Parathyroid adenoma (tissue), 2 donors: ENCODE data around the gene RABL2A.
"Not testable (repeated sequence)": the region's sequence is repeated elsewhere in the genome, so short reads cannot be mapped to it uniquely, and the experiment has no call there.

Experiments
- H2AFZ ChIP-seq: fragments of 300-600 bp; sonication (generic); one replicate; pipeline ENCODE4 v1.7.0; 2017; ENCODE audit warnings: antibody characterized with exemption, mild to moderate bottlenecking
- H3K27ac ChIP-seq: fragments of 300-600 bp; sonication (generic); one replicate; pipeline ENCODE4 v1.7.0; 2017
- H3K27me3 ChIP-seq: fragments of 300-600 bp; sonication (generic); one replicate; pipeline ENCODE4 v1.7.0; 2017; ENCODE audit warnings: low read length; ENCODE audit not compliant: control insufficient read depth, insufficient read depth
- H3K36me3 ChIP-seq: fragments of 300-600 bp; sonication (generic); one replicate; pipeline ENCODE4 v1.7.0; 2017; ENCODE audit warnings: low read length; ENCODE audit not compliant: control insufficient read depth, insufficient read depth
- H3K4me1 ChIP-seq: fragments of 300-600 bp; sonication (generic); one replicate; pipeline ENCODE4 v1.7.0; 2017; ENCODE audit warnings: control low read depth
- H3K4me2 ChIP-seq: fragments of 300-600 bp; sonication (generic); one replicate; pipeline ENCODE4 v1.7.0; 2017; ENCODE audit warnings: low read length
- H3K4me3 ChIP-seq: fragments of 300-600 bp; sonication (generic); one replicate; pipeline ENCODE4 v1.7.0; 2017; ENCODE audit warnings: low read depth, low read length
- H3K79me2 ChIP-seq: fragments of 300-600 bp; sonication (generic); one replicate; pipeline ENCODE4 v1.7.0; 2017; ENCODE audit warnings: control low read depth
- H3K9ac ChIP-seq: fragments of 300-600 bp; sonication (generic); one replicate; pipeline ENCODE4 v1.7.0; 2017; ENCODE audit warnings: mild to moderate bottlenecking
- H3K9me3 ChIP-seq: fragments of 300-600 bp; sonication (generic); one replicate; pipeline ENCODE4 v1.7.0; 2017; ENCODE audit warnings: low read length; ENCODE audit not compliant: control insufficient read depth
- CTCF ChIP-seq: fragments of 300-600 bp; sonication (generic); IDR thresholded peaks from one replicate; pipeline ENCODE4 v1.7.0; 2017; ENCODE audit warnings: antibody characterized with exemption, mild to moderate bottlenecking
- donor health status: primary hyperparathyroidism.

The RABL2A gene

GRCh38 chr2:113604085-113604477 is 23.0 kb upstream of the RABL2A start:
- H3K27ac ChIP-seq: peak overlapping the region; percentile 78
- not testable (repeated sequence) for H3K36me3 ChIP-seq, H3K79me2 ChIP-seq, H3K4me1 ChIP-seq, H3K9me3 ChIP-seq, H3K27me3 ChIP-seq, H3K9ac ChIP-seq
- H2AFZ ChIP-seq: peak overlapping the region; percentile 74
- H3K4me2 ChIP-seq: peak overlapping the region; percentile 42
- H3K4me3 ChIP-seq: peak overlapping the region; percentile 59
- peak; percentile 99 for TF ChIP-seq CTCF

GRCh38 chr2:113604661-113605060 is 22.4 kb upstream of the RABL2A start:
- H3K36me3 ChIP-seq, H3K4me2 ChIP-seq, H3K4me3 ChIP-seq, H3K9ac ChIP-seq, H3K27me3 ChIP-seq, H3K27ac ChIP-seq, H3K79me2 ChIP-seq, H3K9me3 ChIP-seq, H3K4me1 ChIP-seq: not testable (repeated sequence)
- peak overlapping the region; percentile 68 for H2AFZ ChIP-seq

GRCh38 chr2:113606036-113606435 is 21.0 kb upstream of the RABL2A start:
- not testable (repeated sequence) for H3K9me3 ChIP-seq

GRCh38 chr2:113609822-113610221 is 17.2 kb upstream of the RABL2A start:
- H3K79me2 ChIP-seq, H3K4me1 ChIP-seq, H3K27ac ChIP-seq, H3K4me2 ChIP-seq, H3K27me3 ChIP-seq, H3K9ac ChIP-seq, H3K4me3 ChIP-seq, H2AFZ ChIP-seq, H3K9me3 ChIP-seq, H3K36me3 ChIP-seq: not testable (repeated sequence)

More at GRCh38 chr2:113606036-113606435, 21.0 kb upstream of the RABL2A start:
- H2AFZ ChIP-seq, H3K4me2 ChIP-seq, H3K9ac ChIP-seq, H3K27me3 ChIP-seq, H3K36me3 ChIP-seq, H3K79me2 ChIP-seq, H3K4me1 ChIP-seq, H3K27ac ChIP-seq, H3K4me3 ChIP-seq: not testable (repeated sequence)

- H3K79me2 ChIP-seq, H3K4me1 ChIP-seq, H3K36me3 ChIP-seq, H3K4me3 ChIP-seq, H3K4me2 ChIP-seq, H2AFZ ChIP-seq, H3K27ac ChIP-seq, H3K9ac ChIP-seq, H3K27me3 ChIP-seq, H3K9me3 ChIP-seq: not testable (repeated sequence)
These were observed 6.1 kb upstream of the RABL2A start for GRCh38 chr2:113621002-113621401.

- H3K79me2 ChIP-seq, H3K4me2 ChIP-seq, H3K9ac ChIP-seq, H3K27me3 ChIP-seq, H3K36me3 ChIP-seq, H2AFZ ChIP-seq, H3K9me3 ChIP-seq, H3K4me1 ChIP-seq, H3K27ac ChIP-seq, H3K4me3 ChIP-seq: not testable (repeated sequence)
These were observed 1.2 kb upstream of the RABL2A start for GRCh38 chr2:113625906-113626305.

GRCh38 chr2:113632849-113633345 is 5.8 kb downstream of the RABL2A start:
- not testable (repeated sequence) for H3K9me3 ChIP-seq, H3K36me3 ChIP-seq, H3K4me1 ChIP-seq, H3K9ac ChIP-seq, H3K4me2 ChIP-seq, H3K27me3 ChIP-seq, H2AFZ ChIP-seq, H3K4me3 ChIP-seq, H3K79me2 ChIP-seq, H3K27ac ChIP-seq

GRCh38 chr2:113635358-113635757 is 8.3 kb downstream of the RABL2A start:
- H3K4me3 ChIP-seq, H2AFZ ChIP-seq, H3K4me1 ChIP-seq, H3K9ac ChIP-seq, H3K4me2 ChIP-seq, H3K27me3 ChIP-seq, H3K27ac ChIP-seq, H3K79me2 ChIP-seq, H3K36me3 ChIP-seq, H3K9me3 ChIP-seq: not testable (repeated sequence)

GRCh38 chr2:113636226-113636625 is 9.2 kb downstream of the RABL2A start:
- not testable (repeated sequence) for H3K79me2 ChIP-seq, H3K36me3 ChIP-seq, H3K4me1 ChIP-seq, H3K9ac ChIP-seq, H3K4me2 ChIP-seq, H3K9me3 ChIP-seq, H3K4me3 ChIP-seq, H3K27me3 ChIP-seq, H3K27ac ChIP-seq, H2AFZ ChIP-seq

- not testable (repeated sequence) for H3K4me1 ChIP-seq, H3K79me2 ChIP-seq, H3K4me3 ChIP-seq, H3K36me3 ChIP-seq, H3K27me3 ChIP-seq, H2AFZ ChIP-seq, H3K9ac ChIP-seq, H3K4me2 ChIP-seq, H3K9me3 ChIP-seq, H3K27ac ChIP-seq
These were observed 11.0 kb downstream of the RABL2A start for GRCh38 chr2:113638084-113638483.

- H3K9me3 ChIP-seq, H3K4me3 ChIP-seq, H3K27ac ChIP-seq, H3K4me1 ChIP-seq, H2AFZ ChIP-seq, H3K9ac ChIP-seq, H3K79me2 ChIP-seq, H3K36me3 ChIP-seq, H3K4me2 ChIP-seq, H3K27me3 ChIP-seq: not testable (repeated sequence)
These were observed 19.2 kb downstream of the RABL2A start for GRCh38 chr2:113646217-113646616.
